GM10847 (cell line): ENCODE data around the gene DSP.

Experiments used
- POLR2A ChIP-seq: IDR thresholded peaks from 2 replicates; pipeline ENCODE4 v1.6.1; 2011; ENCODE audit not compliant: insufficient read length; ENCODE audit errors: extremely low read depth

The DSP gene

GRCh38 chr6:7523922-7524321 lies 17.5 kb upstream of the DSP start:
- no peak for TF ChIP-seq POLR2A

- no peak for TF ChIP-seq POLR2A
These were observed 14.7 kb upstream of the DSP start for GRCh38 chr6:7526755-7527154.

GRCh38 chr6:7528565-7528964 lies 12.9 kb upstream of the DSP start:
- TF ChIP-seq POLR2A, result no peak

GRCh38 chr6:7529141-7529540 lies 12.3 kb upstream of the DSP start:
- TF ChIP-seq POLR2A, result no peak

GRCh38 chr6:7532232-7532631 lies 9.2 kb upstream of the DSP start:
- TF ChIP-seq POLR2A, result no peak

- no peak for TF ChIP-seq POLR2A
These were observed 8.7 kb upstream of the DSP start for GRCh38 chr6:7532821-7533220.

GRCh38 chr6:7534192-7534591 lies 7.3 kb upstream of the DSP start:
- no peak for TF ChIP-seq POLR2A

- no peak for TF ChIP-seq POLR2A
These were observed 6.0 kb upstream of the DSP start for GRCh38 chr6:7535498-7535897.

- no peak for TF ChIP-seq POLR2A
These were observed 3.8 kb upstream of the DSP start for GRCh38 chr6:7537565-7538174.

- no peak for TF ChIP-seq POLR2A
These were observed 3.0 kb upstream of the DSP start for GRCh38 chr6:7538484-7538883.

GRCh38 chr6:7540595-7540994 lies 876 bp upstream of the DSP start:
- TF ChIP-seq POLR2A, result no peak

GRCh38 chr6:7542065-7542873 lies 798 bp downstream of the DSP start:
- no peak for TF ChIP-seq POLR2A

GRCh38 chr6:7542874-7543624 lies 1.6 kb downstream of the DSP start:
- no peak for TF ChIP-seq POLR2A

- no peak for TF ChIP-seq POLR2A
These were observed 2.4 kb downstream of the DSP start for GRCh38 chr6:7543789-7544424.

GRCh38 chr6:7544597-7544996 lies 3.1 kb downstream of the DSP start:
- no peak for TF ChIP-seq POLR2A
